GM12878 (cell line): ENCODE data around the gene TOLLIP. TPM values are rescaled to one million over a fixed set of nuclear protein-coding genes. Genes with fewer than 3 reads are reported as not detected.

Source experiments
- ATAC-seq: fragments of 200-7000 bp; cut with Tn5 transposase; 3 replicates; pipeline ENCODE4 v1.9.1; 2020; ENCODE audit warnings: mild to moderate bottlenecking, moderate library complexity
- BruUV-seq: library from RNA; stranded (reverse); fragments of 400-500 nt; replicated peaks from 2 replicates; lab custom pipeline; 2021; lab: Mats Ljungman, UMichigan
- CTCF ChIA-PET: fragments of 300-600 bp; sonication (Branson Sonifier 250); formaldehyde crosslinking; extraction: SDS; loops from one replicate; lab custom pipeline; 2021; ENCODE audit warnings: inconsistent platforms; lab: Yijun Ruan, JAX
- POLR2A ChIA-PET: fragments of 350-600 bp; formaldehyde crosslinking; extraction: SDS; loops from one replicate; lab custom pipeline; 2021; ENCODE audit warnings: inconsistent platforms; lab: Charles Lee
- RAD21 ChIA-PET: fragments of 300-600 bp; sonication (Branson Sonifier 250); formaldehyde crosslinking; loops from one replicate; lab custom pipeline; 2023; ENCODE audit warnings: antibody characterized with exemption; ENCODE audit not compliant: unreplicated experiment; lab: Charles Lee
- SMC1A ChIA-PET: fragments of 300-600 bp; sonication (Branson Sonifier 250); formaldehyde crosslinking; loops from one replicate; lab custom pipeline; 2023; ENCODE audit not compliant: unreplicated experiment, uncharacterized antibody; lab: Charles Lee
- DNase-seq: peaks from one replicate; pipeline ENCODE4 v3.0.0-alpha.2; 2011; ENCODE audit warnings: low read depth, low spot score
- FAIRE-seq: peaks from 3 replicates; lab custom pipeline; 2011; peaks lifted over from hg19 to GRCh38; lab: Jason Lieb, UNC
- H2AFZ ChIP-seq: 2 replicates; pipeline ENCODE4 v1.6.0; 2011; ENCODE audit warnings: low read depth, low read length, control low read depth; ENCODE audit not compliant: control insufficient read depth
- H3K27ac ChIP-seq: 2 replicates; pipeline ENCODE4 v1.5.1; 2011; ENCODE audit warnings: control low read depth; ENCODE audit not compliant: control insufficient read depth, insufficient read depth
- H3K27me3 ChIP-seq, 2 experiments: replicated peaks in 1 of 2; 2 replicates each; pipeline versions ENCODE4 v1.6.0 to v1.6.1; 2011; ENCODE audit warnings: low read length in 1 of 2; ENCODE audit not compliant: control insufficient read depth in 2 of 2, insufficient read depth in 2 of 2
- H3K36me3 ChIP-seq, 2 experiments: 2 replicates each; pipeline ENCODE4 v1.5.1; 2011; ENCODE audit warnings: low read length in 1 of 2; ENCODE audit not compliant: control insufficient read depth in 2 of 2, insufficient read depth in 2 of 2
- H3K4me1 ChIP-seq: 2 replicates; pipeline ENCODE4 v1.6.1; 2011; ENCODE audit warnings: mild to moderate bottlenecking, low read length, moderate library complexity, mixed read lengths; ENCODE audit not compliant: control insufficient read depth, insufficient read depth
- H3K4me2 ChIP-seq: 2 replicates; pipeline ENCODE4 v1.6.0; 2011; ENCODE audit warnings: control low read depth; ENCODE audit not compliant: control insufficient read depth, insufficient read depth
- H3K4me3 ChIP-seq: fragments of 200-600 bp; sonication (generic); 2 replicates; pipeline ENCODE4 v1.5.1; 2016
- H3K79me2 ChIP-seq: 2 replicates; pipeline ENCODE4 v1.6.0; 2011; ENCODE audit warnings: low read length; ENCODE audit not compliant: control insufficient read depth, insufficient read depth
- H3K9ac ChIP-seq: 2 replicates; pipeline ENCODE4 v1.8.0; 2011; ENCODE audit warnings: low read length, control low read depth, mixed read lengths; ENCODE audit not compliant: control insufficient read depth, insufficient read depth
- H3K9me3 ChIP-seq: replicated peaks from 3 replicates; pipeline ENCODE4 v1.5.1; 2011; ENCODE audit warnings: mild to moderate bottlenecking, low read length; ENCODE audit not compliant: control insufficient read depth, insufficient read depth
- H4K20me1 ChIP-seq: 2 replicates; pipeline ENCODE4 v1.6.0; 2011; ENCODE audit not compliant: control insufficient read depth, insufficient read depth
- ATF2 ChIP-seq: IDR thresholded peaks from 2 replicates; pipeline ENCODE4 v1.6.1; 2012; ENCODE audit warnings: low read length, inconsistent platforms
- ATF3 ChIP-seq: IDR thresholded peaks from 2 replicates; pipeline ENCODE4 v1.6.1; 2011; ENCODE audit warnings: low read depth, mild to moderate bottlenecking, low read length, moderate library complexity, borderline replicate concordance; ENCODE audit errors: extremely low read depth
- CBX3 ChIP-seq: fragments of 200-600 bp; sonication (generic); IDR thresholded peaks from 2 replicates; pipeline ENCODE4 v1.6.1; 2016; ENCODE audit warnings: low read depth, borderline replicate concordance
- EP300 ChIP-seq, 2 experiments: fragments of 150-350 bp in 1 of 2; IDR thresholded peaks; 2 replicates each; pipeline ENCODE4 v1.6.1; 2011 to 2012; ENCODE audit warnings: low read depth in 2 of 2, low read length in 2 of 2, borderline replicate concordance in 1 of 2, improper control_type of control experiment in 1 of 2, inconsistent platforms in 1 of 2; ENCODE audit not compliant: control insufficient read depth in 1 of 2
- FOXK2 ChIP-seq: fragments of 450-650 bp; IDR thresholded peaks from 2 replicates; pipeline ENCODE4 v1.6.1; 2017; ENCODE audit warnings: mild to moderate bottlenecking, moderate library complexity
- KLF5 ChIP-seq: fragments of 450-650 bp; IDR thresholded peaks from 2 replicates; pipeline ENCODE4 v1.6.1; 2014; ENCODE audit warnings: mild to moderate bottlenecking; ENCODE audit not compliant: partially characterized antibody
- MTA3 ChIP-seq: IDR thresholded peaks from 2 replicates; pipeline ENCODE4 v1.6.1; 2012; ENCODE audit warnings: low read length, inconsistent platforms, borderline replicate concordance
- MXI1 ChIP-seq: fragments of 150-350 bp; IDR thresholded peaks from 2 replicates; pipeline ENCODE4 v1.6.1; 2011; ENCODE audit warnings: low read depth, mild to moderate bottlenecking, inconsistent platforms, low read length, improper control_type of control experiment
- PAX5 ChIP-seq: IDR thresholded peaks from 2 replicates; pipeline ENCODE4 v1.6.1; 2011; ENCODE audit warnings: low read depth, low read length, borderline replicate concordance
- RELB ChIP-seq: fragments of 450-650 bp; IDR thresholded peaks from 2 replicates; pipeline ENCODE4 v1.6.1; 2017; ENCODE audit warnings: low read depth, mild to moderate bottlenecking, moderate library complexity
- SP1 ChIP-seq: IDR thresholded peaks from one replicate; pipeline ENCODE4 v1.6.1; 2011; ENCODE audit warnings: low read depth, low read length
- TCF7 ChIP-seq: IDR thresholded peaks from 2 replicates; pipeline ENCODE4 v1.6.1; 2014; ENCODE audit warnings: antibody characterized with exemption, borderline replicate concordance
- ZBED1 ChIP-seq: IDR thresholded peaks from 2 replicates; pipeline ENCODE4 v1.6.1; 2016; ENCODE audit warnings: borderline replicate concordance
- ZNF592 ChIP-seq: fragments of 450-650 bp; IDR thresholded peaks from 2 replicates; pipeline ENCODE4 v1.6.1; 2017; ENCODE audit warnings: mild to moderate bottlenecking, moderate library complexity
- WGBS: methylation state at CpG from one replicate; pipeline ENCODE4 v1.1.6; 2016; ENCODE audit warnings: low lambda C conversion rate; ENCODE audit not compliant: insufficient replicate concordance, insufficient coverage; ENCODE audit errors: missing lambda C conversion rate; 5-methylcytosine and 5-hydroxymethylcytosine counted together
- in situ Hi-C: fragments of 300-500 bp; cut with MboI; formaldehyde crosslinking; loops from 9 replicates; pipeline ENCODE4 v1.14.3; 2018; ENCODE audit warnings: mixed read lengths
- intact Hi-C: fragments of 100-400 bp; cut with micrococcal nuclease; formaldehyde crosslinking; loops from one replicate; pipeline ENCODE4 v1.14.2; 2022; ENCODE audit not compliant: unreplicated experiment
- polyA plus RNA-seq, 11 experiments: library from polyadenylated mRNA; depleted of rRNA in 4 of 11; unstranded in 6 of 11; stranded (reverse) in 5 of 11; fragments of >200 nt; fragmentation: Nextera tagmentation in 4 of 11; fragmentation: Illumina TruSeq in 1 of 11; extraction: Ambion mirVana in 4 of 11; extraction: Trizol in 1 of 11; gene quantifications; 1 replicate in 1 of 11; 2 replicates in 10 of 11; pipeline versions ENCODE4 v1.2.1 to v1.2.3, GENCODE V29; 2011 to 2016; ENCODE audit warnings: inconsistent platforms in 2 of 11, missing spikeins in 2 of 11, low read depth in 1 of 11
- total RNA-seq, 4 experiments: library from RNA; depleted of rRNA in 3 of 4; stranded (reverse); fragments of >200 nt in 3 of 4; fragmentation: Illumina TruSeq in 1 of 4; extraction: Trizol in 1 of 4; gene quantifications; 2 replicates each; pipeline versions ENCODE4 v1.2.1 to v1.2.3, GENCODE V29; 2013 to 2021

Gene TOLLIP
- total and polyA plus RNA-seq, 10 of the 15 experiments (the other 5 are each of a cell fraction or from before 2014, with no cell fraction given): 0.47 to 39.5 (median 21.6) TPM

GRCh38 chr11:1340111-1340510 lies 30.7 kb upstream of the TOLLIP start:
- POLR2A ChIA-PET: no interaction called here
- H2AFZ ChIP-seq: no peak overlapping the region

More at GRCh38 chr11:1340111-1340510, 30.7 kb upstream of the TOLLIP start:
- Histone ChIP-seq H3K27ac (no peak overlapping the region), H3K27me3 (no peaks in the 10 kb centered on the region), H3K79me2 (no peaks in the 10 kb centered on the region), H3K4me1 (peaks cover 8% of the 10 kb centered on the region), H3K9ac (no peak overlapping the region), H3K4me2 (no peak overlapping the region), H4K20me1 (no peaks in the 10 kb centered on the region)
- no peak for DNase-seq
- intact Hi-C loops: no loop called here
- CTCF ChIA-PET: no interaction called here
- ATAC-seq: no peak
- 82% methylated on average over 12 of the region's 12 CpGs for WGBS
- RAD21 ChIA-PET: no interaction called here
- no peak for FAIRE-seq
- SMC1A ChIA-PET: no interaction called here
- TF ChIP-seq ATF2: no peak
- no peak for TF ChIP-seq ATF3
- TF ChIP-seq FOXK2: no peak
- no peak for TF ChIP-seq SP1
- TF ChIP-seq RELB: no peak
- TF ChIP-seq TCF7: no peak
- TF ChIP-seq MXI1: no peak
- no peak for TF ChIP-seq PAX5
- TF ChIP-seq ZBED1: no peak
- TF ChIP-seq ZNF592: no peak
- no peak for TF ChIP-seq KLF5
- no peak for TF ChIP-seq EP300 (IDR thresholded peaks at IDR 0.05; ENCODE audit: borderline replicate concordance in 1 of 2, control insufficient read depth in 1 of 2, low read depth in 2 of 2, low read length in 2 of 2)
- TF ChIP-seq MTA3: no peak
- no peak for TF ChIP-seq CBX3
- TF ChIP-seq, all 136 proteins: peak for 0
- Histone ChIP-seq H3K36me3 (no peaks in the 10 kb centered on the region), H3K4me3 (no peak overlapping the region), H3K9me3 (no peaks in the 10 kb centered on the region; the same call in 2 of the 3 replicates)
- in situ Hi-C loops: no loop called here
- no TSS peak for BruUV-seq
